Head of caudate nucleus (tissue), 42 donors: ENCODE measurements around the gene ADAMTS1.

Source experiments
- DNase-seq, 42 donors: peaks; one replicate each; pipeline versions ENCODE4 v3.0.0 to v3.0.0-alpha.2; 2020 to 2021; ENCODE audit warnings: mixed read lengths in 7 of 42
- intact Hi-C: fragments of 100-400 bp; cut with DNase I; formaldehyde crosslinking; loops from one replicate; pipeline ENCODE4 v1.15.0; 2022

Gene ADAMTS1

GRCh38 chr21:26797878-26798456 is 47.2 kb downstream of the ADAMTS1 start:
- intact Hi-C loops: no loop called here
- no peak for DNase-seq

DNA sequence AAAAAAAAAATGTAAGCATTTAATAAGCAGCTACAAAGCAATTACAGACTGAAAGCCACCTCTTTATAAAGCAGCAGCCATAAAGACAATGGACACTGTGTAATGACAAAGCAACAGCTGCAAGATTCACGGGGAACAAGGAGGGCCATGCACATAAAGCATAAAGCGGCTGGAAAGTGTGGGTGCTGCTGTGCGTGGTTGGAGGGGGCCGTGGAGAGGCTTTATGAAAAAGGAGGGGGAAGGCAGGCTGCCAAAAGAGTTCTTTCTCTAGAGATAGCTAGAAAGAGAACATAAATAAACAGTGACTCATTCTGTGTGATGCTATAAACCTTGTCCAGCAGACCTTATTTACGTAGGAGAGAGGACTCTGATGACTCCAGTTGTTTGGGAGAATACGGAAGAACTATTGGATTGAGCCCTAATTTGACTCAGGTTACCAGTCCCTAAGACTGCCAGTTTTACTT is 49.3 kb downstream of the ADAMTS1 start:
- intact Hi-C loops: no loop called here
- DNase-seq: peak; percentile 12 to 86 (median 58)

GRCh38 chr21:26795412-26795805 is 49.8 kb downstream of the ADAMTS1 start:
- DNase-seq: peak in 2 of 42 donors; percentile 23 to 34
- intact Hi-C loops: no loop called here

DNA sequence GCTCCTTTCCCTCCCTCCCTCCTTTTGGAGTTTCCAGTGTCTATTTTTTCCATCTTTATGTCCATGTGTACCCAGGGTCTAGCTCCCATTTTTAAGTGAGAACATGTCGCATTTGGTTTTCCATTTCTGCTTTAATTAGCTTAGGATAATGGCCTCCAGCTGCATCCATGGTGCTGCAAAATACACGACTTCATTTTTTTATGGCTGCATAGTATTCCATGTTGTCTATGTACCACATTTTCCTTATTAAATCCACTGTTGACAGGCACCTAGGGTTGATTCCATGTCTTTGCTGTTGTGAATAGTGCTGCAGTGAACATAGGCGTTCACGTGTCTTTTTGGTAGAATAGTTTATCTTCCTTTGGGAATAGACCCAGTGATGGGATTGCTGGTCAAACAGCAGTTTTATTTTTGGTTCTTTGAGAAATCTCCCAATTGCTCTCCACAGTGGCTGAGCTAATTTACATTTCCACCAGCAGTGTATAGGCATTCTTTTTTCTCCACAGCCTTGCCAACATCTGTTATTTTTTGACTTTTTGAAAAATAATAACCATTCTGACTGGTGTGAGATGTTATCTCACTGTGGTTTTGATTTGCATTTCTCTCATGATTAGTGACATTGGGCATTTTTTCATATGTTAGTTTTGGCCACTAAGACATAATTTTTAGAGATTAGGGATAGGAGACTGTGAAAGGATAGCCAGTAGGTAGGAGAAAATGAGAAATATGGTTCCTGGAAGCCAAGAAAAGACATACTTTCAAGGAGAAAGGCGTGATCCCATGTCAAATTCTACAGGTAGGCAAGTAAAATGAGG is 50.4 kb downstream of the ADAMTS1 start:
- DNase-seq: no peak
- intact Hi-C loops: no loop called here

DNA sequence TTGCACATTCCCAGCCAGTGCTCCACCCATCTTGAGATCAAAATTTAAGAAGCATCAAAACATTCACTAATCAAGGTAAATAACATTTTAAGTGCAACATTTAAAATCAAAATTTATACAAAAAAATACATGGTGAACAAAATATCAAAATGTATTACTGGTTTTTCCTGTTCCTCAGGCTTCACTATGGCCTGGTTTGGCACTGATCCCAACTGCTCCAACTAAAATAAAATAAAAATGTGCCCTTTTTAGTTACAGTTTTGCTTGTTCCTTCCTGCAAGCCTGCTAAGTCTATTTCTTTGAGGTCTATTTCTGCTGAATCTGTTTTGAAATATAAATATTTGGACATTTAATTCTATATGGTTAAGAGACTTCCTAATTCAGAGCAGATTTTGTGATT is 54.9 kb downstream of the ADAMTS1 start:
- no peak for DNase-seq
- intact Hi-C loops: no loop called here

DNA sequence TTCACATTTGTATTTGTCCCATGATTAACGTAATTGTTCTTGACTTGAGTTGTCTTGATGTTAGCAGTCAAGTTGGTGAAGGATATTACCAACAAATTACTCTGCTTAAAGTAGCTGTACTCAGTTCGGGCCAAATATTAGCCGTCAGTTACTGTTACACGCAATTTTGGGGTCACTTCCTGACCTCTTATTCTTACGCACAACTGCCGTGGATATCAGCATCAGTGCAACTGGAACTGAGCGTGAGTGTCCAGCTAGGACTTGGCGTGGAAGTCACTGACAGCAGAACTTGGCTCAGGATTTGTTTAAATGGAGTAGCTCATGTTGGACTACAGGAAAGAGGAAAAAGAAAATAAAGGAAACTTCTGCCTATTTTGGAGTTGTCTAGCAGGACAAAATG is 56.4 kb downstream of the ADAMTS1 start:
- no peak for DNase-seq
- intact Hi-C loops: no loop called here
